ENCODE data around the gene PPEF1.

PPEF1 gene

GRCh38 chrX:18707426-18708049 lies at the start of gene PPEF1:
Gene PPEF1 (plus strand): TSS chrX:18707645. CDS start chrX:18707781, 136 bp downstream.
- DNase-seq (ENCODE audit: low spot score): no peak

DNA sequence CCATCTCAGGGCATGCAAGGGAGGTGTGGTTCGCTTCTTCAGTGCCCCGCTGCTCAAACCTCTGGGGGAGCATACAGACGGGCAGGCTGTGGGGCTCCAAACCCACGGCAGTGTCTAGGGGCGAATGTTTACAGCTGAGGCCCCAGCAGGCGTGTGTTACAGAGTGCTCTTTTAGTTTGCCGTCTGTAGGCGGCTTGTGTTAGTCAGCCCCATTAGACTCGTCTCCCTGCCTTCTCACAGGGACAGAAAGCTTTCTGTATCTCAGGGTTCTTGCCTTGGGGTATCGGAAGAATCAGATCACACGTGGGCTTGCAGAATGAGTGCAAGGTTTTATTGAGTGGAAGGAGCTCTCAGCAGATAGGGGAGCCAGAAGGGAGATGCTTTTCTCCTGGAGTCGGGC lies 46.2 kb upstream of the PPEF1 start:
- DNase-seq (ENCODE audit: low spot score): no peak

DNA sequence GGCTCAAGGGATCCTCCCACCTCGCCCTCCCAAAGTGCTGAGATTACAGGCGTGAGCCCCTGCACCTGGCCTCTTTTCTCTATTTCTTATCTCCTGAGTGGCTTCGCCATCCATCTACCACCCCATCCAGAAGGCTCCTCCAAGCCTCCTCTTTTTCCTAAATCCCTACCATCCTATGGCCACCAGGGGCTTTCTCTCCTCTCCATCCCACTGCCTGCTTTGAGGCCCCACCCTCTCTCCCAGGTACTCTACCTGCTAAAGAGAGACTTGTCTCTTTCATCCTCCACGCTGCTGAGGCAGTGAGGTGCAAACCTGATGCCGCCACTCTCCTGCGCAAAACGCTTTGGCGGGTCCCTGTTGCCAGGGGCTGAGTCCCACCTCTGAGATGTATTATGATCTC lies 42.5 kb upstream of the PPEF1 start:
- DNase-seq (ENCODE audit: low spot score): no peak

DNA sequence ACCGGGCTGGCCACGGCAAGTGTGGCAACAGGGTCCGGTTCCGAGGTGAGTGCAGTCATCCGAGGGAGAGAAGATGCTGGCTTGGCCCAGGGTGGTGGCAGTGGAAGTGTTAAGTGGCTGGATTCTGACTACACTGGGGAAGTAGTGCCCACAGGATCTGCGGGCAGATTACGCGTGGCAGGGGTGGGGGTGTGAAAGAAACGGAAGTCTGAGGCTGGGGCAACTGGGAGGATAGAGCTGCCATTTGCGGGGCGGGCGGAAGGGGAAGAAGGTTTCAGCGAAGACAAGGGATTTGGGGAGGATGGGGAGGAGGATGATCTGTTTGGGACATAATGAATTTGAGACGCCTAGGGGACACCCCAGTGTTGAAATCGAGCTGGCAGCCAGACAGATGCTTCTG lies 40.8 kb upstream of the PPEF1 start:
- DNase-seq (ENCODE audit: low spot score): no peak

- DNase-seq (ENCODE audit: low spot score): no peak
Measured at GRCh38 chrX:18668071-18668835, 39.2 kb upstream of the PPEF1 start.

DNA sequence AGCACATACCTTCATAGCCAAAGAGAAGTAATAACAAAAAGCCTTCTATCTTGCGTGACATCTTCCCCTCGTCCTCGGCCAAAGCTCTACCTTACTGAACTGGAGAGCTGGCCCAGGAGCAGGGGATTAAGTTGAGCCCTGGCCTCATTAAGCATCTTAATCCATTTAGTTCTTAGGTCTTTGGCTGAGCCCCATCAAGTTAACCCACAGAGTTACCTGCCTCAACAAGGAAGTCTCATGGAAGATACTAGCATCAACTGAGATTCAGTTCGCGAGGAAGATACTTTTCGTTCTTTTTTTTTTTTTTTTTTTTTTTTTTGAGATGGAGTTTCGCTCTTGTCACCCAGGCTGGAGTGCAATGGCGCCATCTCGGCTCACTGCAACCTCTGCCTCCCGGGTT lies 35.4 kb upstream of the PPEF1 start, which contains the start of gene RS1:
Gene RS1 (minus strand): TSS at position 101 of the 400 bp plus-strand sequence. CDS start 40 bp downstream, at position 61.
- no peak for DNase-seq (ENCODE audit: low spot score)

DNA sequence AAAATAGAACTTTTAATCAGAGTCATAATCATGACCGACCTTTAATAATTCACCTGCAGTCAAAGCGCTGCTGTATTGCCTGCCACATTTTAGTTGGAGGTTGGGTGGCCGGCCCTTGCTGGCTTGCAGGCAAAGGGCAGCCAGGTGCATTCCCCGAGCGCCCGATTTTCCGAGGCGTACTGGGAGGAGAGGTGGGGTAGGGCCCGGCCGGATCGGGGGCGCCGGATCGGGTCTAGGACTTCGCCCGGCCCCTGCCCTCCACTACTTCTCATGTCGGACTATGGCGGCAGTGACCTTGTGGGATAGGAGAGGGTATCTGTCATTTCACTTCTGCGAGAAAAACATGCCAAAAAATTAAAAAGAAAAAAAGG lies 33.0 kb upstream of the PPEF1 start:
- DNase-seq (ENCODE audit: low spot score): peak; percentile 7

- DNase-seq (ENCODE audit: low spot score): peak; percentile 42
Measured at GRCh38 chrX:18674788-18675735, 32.4 kb upstream of the PPEF1 start.

DNA sequence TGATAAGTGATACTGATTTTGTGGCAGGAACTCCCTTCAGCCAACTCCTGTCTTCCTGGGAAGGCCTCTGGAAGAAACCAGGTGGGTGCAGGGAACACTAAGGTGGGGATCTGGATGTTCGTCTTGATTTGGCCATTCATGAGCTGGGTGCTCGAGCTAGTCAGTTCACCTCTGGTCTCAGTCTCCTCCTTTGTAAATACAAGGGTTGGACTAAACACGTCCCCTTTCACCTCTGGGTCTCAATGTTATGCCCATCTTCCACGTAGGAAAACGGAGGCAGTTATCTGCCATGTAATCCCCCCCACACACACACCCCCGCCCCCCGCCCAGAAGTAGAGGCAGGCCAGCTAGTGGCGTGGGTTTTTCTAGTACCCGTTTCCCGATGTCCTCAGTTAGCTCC lies 31.4 kb upstream of the PPEF1 start:
- no peak for DNase-seq (ENCODE audit: low spot score)

DNA sequence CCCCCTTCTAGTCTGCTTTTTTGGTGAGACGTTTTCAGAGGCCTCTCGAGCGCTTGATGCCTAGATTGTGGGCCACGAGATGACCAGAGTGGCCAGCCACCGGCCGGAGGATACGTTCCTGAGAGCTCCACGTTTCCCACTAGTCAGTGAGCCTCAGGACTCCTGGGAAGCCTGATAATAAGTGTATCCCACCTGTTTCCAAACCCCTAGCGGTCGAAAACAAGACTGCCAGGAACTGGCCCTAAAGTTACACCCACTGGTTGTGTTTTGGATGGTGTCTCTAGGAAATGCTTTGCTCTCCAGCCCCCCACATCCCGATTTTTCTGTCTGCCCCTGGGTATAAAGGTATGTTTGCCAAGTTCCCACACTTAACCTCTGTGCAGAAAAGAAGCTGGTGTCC lies 31.0 kb upstream of the PPEF1 start:
- DNase-seq (ENCODE audit: low spot score): no peak

- DNase-seq (ENCODE audit: low spot score): no peak
Measured at GRCh38 chrX:18677161-18677869, 30.1 kb upstream of the PPEF1 start.

DNA sequence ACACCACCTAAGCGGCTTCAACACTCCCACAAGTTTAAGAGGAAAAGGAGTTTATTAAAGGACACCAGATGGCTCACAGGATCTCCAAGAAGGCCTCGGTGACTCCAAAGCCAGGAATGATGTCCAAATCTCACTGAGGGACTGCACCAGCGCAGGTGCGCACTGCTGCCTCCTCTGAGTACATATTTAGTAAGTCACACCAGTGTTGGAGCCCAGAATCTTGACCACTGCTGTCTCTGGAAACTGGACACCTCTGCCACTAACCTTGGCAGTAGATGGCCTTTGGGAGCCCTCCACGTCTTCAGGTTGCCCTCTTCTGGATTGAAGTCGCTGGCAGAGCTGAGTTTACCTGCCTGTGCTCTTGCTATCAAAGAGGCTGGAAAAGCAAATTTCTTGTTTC lies 25.4 kb upstream of the PPEF1 start:
- no peak for DNase-seq (ENCODE audit: low spot score)

DNA sequence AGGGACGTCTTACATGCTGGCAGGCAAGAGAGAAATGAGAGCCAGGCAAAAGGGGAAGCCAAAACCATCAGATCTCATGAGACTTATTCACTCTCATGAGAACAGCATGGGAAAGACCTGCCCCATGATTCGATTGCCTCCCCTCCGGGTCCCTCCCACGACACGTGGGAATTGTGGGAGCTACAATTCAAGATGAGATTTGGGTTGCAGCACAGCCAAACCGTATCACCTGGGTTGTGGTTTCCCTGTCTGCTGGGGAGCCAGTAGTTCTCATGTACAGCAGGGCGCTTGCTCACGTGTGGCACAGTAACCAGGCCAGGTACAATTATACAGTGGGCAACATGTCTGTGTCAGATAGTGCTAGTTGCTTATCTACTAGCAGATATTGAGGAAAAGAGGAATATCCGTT lies 24.5 kb upstream of the PPEF1 start:
- no peak for DNase-seq (ENCODE audit: low spot score)

DNA sequence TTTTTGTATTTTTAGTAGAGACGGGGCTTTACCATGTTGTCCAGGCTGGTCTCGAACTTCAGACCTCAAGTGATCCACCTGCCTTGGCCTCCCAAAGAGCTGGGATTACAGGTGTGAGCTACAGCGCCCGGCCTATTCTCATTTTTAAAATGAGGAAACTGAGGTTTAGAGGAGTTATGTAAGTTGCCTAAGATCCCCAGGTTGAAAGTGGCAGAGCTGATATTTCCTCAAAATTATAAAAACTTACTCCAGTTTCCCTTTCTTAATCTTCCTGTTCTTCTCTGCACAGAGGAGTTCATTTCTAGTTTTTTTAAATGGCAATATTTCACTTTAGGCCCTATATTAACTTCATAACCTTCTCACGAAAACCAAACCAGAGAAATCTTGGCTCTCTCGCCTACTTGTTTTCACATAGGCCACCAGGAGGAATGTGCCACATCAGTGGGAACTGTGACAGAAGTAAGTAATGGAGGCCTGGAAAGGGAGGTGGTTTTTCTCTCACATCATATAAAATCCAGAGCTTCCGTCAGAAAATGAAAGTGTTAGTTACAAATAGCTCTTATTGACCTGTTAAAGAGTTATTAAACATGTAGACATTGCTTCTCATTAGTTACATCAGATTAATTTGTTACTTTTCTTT lies 19.5 kb upstream of the PPEF1 start:
- no peak for DNase-seq (ENCODE audit: low spot score)

DNA sequence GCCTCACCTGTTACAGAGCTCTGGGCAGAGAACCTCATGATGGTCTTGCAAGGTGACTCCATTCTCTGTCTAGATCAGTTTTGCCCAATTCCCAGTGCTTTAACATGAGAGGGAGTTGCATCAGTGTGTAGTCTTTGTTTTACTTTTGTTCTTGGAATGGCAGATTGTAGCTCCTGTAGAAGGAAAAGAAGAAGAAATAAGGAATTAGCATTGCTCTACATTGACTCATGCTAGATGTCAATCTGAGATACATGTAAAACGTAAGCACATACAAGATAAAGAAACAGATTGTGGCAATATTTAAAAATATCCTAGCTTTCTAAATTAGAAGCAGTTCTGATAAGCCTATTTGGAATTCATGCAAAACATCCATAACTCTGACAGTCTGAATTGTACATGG lies 16.0 kb upstream of the PPEF1 start:
- DNase-seq (ENCODE audit: low spot score): no peak

DNA sequence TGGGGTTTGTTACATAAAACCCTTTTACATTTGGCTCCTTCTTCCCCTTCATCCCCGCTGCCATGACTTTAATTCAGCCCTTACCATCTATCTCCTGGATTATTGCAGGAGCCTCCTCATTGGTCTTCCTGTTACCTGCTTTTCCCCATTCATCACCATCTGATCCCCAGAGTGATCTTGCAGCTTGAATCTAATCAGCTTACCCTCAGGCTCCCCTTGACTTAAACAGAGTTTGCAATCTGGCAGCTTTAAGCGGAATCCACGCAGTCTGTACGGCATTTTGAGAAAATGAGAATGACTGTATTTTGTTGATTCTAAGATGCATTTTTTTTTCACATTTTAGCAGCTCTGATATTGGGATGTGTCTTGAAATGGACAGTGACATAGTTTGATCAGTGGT lies 14.9 kb upstream of the PPEF1 start:
- no peak for DNase-seq (ENCODE audit: low spot score)

DNA sequence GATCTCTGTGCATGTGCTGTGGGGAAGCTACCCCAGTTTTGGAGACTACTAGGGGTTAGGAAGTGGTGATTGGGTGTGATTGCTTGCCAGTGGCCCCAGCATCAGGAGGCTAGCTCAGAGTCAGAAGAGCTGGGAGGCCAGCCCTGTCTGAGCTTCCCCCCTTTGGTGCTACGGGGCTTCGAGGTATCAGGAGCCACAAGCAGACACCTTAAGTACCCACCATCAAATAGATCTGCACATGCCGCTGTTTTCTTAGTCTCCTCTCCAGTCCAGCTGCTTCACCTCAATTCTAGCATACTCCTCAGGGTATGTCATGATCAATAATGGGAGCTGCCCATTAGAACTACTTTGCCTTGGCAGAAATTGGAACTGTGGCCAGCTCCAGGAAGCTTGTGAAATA lies 10.8 kb upstream of the PPEF1 start:
- DNase-seq (ENCODE audit: low spot score): no peak

DNA sequence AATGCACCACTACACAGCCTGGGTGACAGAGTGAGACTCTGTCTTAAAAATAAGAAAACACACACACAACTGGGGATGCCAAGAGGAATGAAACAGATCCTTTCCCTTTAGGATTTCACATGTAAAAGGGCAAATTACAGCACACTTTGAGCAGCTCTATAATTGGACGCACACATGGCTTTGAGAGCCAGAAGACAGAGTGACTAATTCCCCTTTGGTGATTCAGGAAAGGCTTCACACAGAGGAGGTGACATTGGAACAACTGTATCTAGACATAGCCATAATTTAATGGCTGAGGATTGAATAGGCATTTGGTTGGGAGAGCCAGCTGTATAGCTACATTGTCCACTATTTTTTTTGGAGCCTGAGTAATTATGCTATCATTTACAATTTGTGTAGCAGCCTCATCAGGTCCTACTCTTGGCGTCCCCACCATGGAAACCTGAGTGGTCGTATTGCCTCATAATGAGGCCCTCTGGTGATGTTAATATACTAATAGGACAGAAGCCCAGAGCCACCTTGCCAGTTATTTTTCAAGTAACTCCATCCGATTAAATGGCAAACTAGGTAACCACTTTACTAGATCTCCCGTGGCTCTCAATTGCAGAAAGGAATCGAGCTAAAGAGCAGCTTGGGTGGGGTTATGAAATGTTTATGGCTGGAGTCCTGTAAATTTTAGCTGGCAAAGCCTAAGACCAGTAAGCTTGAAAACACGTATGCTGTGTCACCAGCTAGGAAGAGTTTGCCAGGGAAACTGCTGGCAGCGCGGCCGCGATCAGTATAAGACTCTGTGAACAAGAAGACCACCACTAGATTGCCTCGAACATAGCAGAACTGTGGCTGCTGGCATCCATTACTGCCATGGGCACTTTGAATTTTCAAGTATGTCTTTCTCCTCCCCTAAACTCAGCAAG lies 8.5 kb upstream of the PPEF1 start:
- DNase-seq (ENCODE audit: low spot score): no peak

GRCh38 chrX:18701621-18702361 lies 5.7 kb upstream of the PPEF1 start:
- no peak for DNase-seq (ENCODE audit: low spot score)
